BJ (cell line): Measurements from ENCODE around the gene THBS4. TPM values are rescaled to one million over a fixed set of nuclear protein-coding genes. Genes with fewer than 3 reads are reported as not detected.

ENCODE experiments used
- CTCF ChIA-PET: fragments of 350-600 bp; formaldehyde crosslinking; extraction: SDS; loops from one replicate; lab custom pipeline; 2021; ENCODE audit warnings: antibody characterized with exemption, inconsistent platforms; lab: Yijun Ruan, JAX
- POLR2A ChIA-PET: fragments of 300-600 bp; sonication (Branson Sonifier 250); formaldehyde crosslinking; extraction: SDS; loops from one replicate; lab custom pipeline; 2021; ENCODE audit warnings: antibody characterized with exemption; lab: Charles Lee
- DNase-seq: peaks from one replicate; pipeline ENCODE4 v3.0.0-alpha.2; 2011; ENCODE audit warnings: low read depth
- H3K27me3 ChIP-seq: 2 replicates; pipeline ENCODE4 v1.6.0; 2011; ENCODE audit warnings: low read length; ENCODE audit not compliant: control insufficient read depth, insufficient read depth
- H3K36me3 ChIP-seq: 2 replicates; pipeline ENCODE4 v1.5.1; 2011; ENCODE audit warnings: low read length; ENCODE audit not compliant: control insufficient read depth, insufficient read depth
- H3K4me3 ChIP-seq: 2 replicates; pipeline ENCODE4 v1.5.1; 2011; ENCODE audit warnings: low read depth, mild to moderate bottlenecking, control low read depth, low read length
- polyA plus RNA-seq: library from polyadenylated mRNA; depleted of rRNA; stranded (reverse); fragments of >200 nt; gene quantifications from 2 replicates; pipeline ENCODE4 v1.2.3, GENCODE V29; 2011
- TF ChIP-seq, protein P1 (sequence below): IDR thresholded peaks from 2 replicates; pipeline ENCODE4 v1.5.1; 2011; ENCODE audit warnings: low read depth, mild to moderate bottlenecking, control low read depth, inconsistent platforms, low read length, moderate library complexity; ENCODE audit not compliant: insufficient read depth

The THBS4 gene
- polyA plus RNA-seq, 1 experiment = 0.54 TPM

DNA sequence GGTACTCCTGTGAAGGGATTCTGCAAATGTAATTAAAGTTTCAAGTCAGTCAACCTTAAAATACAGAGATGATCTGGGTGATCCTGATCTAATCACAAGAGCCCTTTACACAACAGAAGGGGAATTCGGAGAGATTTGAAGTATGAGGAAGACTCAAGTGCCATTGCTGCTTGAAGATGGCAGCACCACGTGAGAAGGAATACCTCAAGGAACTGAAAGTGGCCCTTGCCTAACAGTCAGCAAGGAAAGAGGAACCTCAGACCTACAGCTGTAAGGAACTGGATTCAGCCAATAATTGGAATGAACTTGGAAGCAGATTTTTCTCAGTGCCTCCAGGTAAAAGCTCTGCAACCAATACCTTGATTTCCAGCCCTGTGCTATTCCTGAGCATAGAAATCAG, 87.4 kb downstream of the THBS4 start:
- no peaks in the 10 kb centered on the region for H3K27me3 ChIP-seq
- H3K4me3 ChIP-seq = no peak overlapping the region
- TF ChIP-seq, protein P1, sequence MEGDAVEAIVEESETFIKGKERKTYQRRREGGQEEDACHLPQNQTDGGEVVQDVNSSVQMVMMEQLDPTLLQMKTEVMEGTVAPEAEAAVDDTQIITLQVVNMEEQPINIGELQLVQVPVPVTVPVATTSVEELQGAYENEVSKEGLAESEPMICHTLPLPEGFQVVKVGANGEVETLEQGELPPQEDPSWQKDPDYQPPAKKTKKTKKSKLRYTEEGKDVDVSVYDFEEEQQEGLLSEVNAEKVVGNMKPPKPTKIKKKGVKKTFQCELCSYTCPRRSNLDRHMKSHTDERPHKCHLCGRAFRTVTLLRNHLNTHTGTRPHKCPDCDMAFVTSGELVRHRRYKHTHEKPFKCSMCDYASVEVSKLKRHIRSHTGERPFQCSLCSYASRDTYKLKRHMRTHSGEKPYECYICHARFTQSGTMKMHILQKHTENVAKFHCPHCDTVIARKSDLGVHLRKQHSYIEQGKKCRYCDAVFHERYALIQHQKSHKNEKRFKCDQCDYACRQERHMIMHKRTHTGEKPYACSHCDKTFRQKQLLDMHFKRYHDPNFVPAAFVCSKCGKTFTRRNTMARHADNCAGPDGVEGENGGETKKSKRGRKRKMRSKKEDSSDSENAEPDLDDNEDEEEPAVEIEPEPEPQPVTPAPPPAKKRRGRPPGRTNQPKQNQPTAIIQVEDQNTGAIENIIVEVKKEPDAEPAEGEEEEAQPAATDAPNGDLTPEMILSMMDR = no peak
- ChIA-PET POLR2A (no interaction called here), CTCF (interaction anchor here (1.1 to 1.4 kb wide), 3 partner anchors 12 to 32 kb away, joined by 3 read pairs; no protein-coding TSS in a partner anchor)
- no peaks in the 10 kb centered on the region for H3K36me3 ChIP-seq
- DNase-seq = no peak

DNA sequence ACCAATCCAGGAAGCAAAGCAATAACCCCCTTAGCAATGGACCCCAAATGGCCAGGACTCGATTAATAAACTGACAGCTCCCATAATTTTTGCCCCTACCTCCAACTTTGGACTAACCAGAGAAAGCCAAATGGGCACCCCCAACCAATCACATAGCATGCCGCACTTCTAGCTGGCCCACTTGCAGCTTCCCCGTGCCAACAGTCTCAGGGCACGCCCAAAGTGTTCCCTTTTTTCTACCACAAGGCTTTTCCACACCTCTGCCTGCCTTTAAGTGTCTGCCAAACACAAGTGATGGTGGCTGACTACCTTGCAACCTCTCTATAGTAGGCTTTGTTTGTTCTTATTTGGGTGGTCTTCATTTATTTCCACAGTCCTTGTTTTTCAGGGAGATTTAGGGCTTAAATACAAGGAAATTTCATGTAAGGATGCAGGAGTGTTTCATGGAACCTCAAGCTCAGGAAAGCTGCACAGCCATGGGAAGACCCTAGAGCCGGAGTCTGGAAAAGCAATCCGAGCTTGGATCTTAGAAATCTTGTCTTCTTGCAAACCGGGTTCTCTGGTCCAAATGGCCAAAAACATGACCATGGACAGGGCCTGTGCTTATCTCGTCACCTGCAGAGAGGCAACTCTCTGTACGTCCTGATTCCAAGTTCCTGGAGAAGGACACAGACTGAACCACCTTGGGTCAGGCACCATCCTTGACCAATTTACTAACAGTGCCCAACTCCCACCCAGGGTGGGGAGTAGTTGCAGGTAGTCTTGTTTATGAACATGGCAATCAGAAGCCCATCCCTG, 89.2 kb downstream of the THBS4 start:
- no peaks in the 10 kb centered on the region for H3K27me3 ChIP-seq
- CTCF ChIA-PET = interaction anchor here (1.1 to 1.4 kb wide), 2 partner anchors 18 to 33 kb away, joined by 3 read pairs; no protein-coding TSS in a partner anchor
- TF ChIP-seq, protein P1 = no peak

DNA sequence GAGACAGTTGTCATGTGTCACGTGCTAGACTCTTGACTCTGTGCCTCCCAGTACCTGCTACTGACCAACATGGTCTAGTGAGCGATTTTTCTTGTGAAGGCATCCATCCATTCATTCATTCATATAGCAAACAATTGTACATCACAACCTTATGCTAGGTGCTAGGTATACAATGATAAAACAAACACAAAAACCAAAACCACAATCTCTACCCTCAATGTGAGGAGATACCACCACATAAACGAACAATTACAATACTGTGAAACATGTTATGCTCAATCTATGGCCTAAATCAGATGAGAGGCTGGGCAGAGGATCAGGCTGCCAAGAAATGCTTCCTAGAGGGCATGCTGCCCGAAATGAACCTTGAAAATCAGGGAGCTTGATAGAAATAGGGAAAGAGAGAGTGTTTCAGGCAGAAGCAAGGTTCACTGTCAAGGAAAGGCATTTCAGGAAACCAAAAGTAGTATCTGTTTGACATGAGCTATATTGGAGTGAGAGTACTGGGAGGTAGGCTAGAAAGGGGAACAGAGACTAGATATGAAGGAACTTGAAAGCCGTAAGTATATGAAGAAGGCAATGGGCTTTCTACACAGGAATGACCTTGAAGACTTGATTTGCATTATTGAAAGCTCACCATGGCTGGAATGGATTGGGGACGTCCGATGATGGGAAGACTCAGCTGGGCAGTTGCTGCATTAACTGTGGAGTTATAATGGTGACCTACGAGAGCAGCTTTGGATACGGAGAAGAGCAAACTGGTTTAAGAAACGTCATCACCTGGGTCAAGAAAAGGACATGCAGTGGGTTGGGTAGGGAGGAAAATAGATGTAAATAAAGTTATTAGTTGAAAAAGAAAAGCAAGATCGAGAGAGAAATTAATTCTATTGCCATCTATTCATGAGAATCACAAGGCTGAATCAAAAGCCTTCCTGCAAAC, 90.1 kb downstream of the THBS4 start:
- DNase-seq = no peak
- TF ChIP-seq, protein P1 = no peak
- Histone ChIP-seq H3K36me3 (no peaks in the 10 kb centered on the region), H3K27me3 (no peaks in the 10 kb centered on the region), H3K4me3 (no peak overlapping the region)
- ChIA-PET POLR2A (no interaction called here), CTCF (interaction anchor here (1.2 to 2.1 kb wide), 2 partner anchors 41 to 182 kb away, joined by 4 to 5 read pairs; no protein-coding TSS in a partner anchor)

More for the DNA sequence above, 89.2 kb downstream of the THBS4 start:
- no peaks in the 10 kb centered on the region for H3K36me3 ChIP-seq
- DNase-seq = no peak
- POLR2A ChIA-PET = no interaction called here
- no peak overlapping the region for H3K4me3 ChIP-seq

DNA sequence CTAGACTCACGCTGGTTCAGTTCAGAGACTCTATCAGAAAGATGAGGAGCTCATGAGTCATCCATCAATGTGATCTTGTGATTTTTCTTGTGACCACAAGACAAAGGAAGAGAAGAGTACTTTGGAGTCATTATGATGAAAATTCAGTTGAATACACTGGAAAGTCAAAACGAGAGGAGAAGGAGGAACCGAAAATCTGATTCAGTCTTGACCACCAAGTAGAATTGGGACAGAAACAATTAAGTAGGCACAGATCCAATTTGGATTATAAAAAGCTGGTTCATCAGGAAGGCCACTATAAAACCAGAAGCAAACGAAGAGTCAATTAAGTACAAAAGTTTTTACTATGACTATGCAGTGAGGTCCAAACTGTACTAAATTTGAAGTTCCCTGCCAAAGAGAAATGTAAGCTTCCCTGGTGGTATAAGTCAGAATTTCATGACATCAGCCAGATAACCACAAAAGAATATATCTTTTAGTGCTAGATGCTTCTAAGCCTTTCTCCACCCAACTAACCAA, 90.9 kb downstream of the THBS4 start:
- Histone ChIP-seq H3K27me3 (no peaks in the 10 kb centered on the region), H3K4me3 (no peak overlapping the region), H3K36me3 (no peaks in the 10 kb centered on the region)
- DNase-seq = peak; percentile 72
- ChIA-PET CTCF (interaction anchor here (1.2 to 2.1 kb wide), 2 partner anchors 42 to 182 kb away, joined by 4 to 5 read pairs; no protein-coding TSS in a partner anchor), POLR2A (no interaction called here)
- TF ChIP-seq, protein P1 = no peak; the same call in 1 of the 2 replicates
